GM18511 (cell line): ENCODE measurements around the gene INSR.
"Not testable (repeated sequence)": the region's sequence is repeated elsewhere in the genome, so short reads cannot be mapped to it uniquely, and the experiment has no call there.

Source experiments
- ATAC-seq: cut with Tn5 transposase; IDR thresholded peaks from one replicate; pipeline ENCODE4 v1.9.1; 2021; ENCODE audit warnings: mild to moderate bottlenecking, moderate library complexity; ENCODE audit not compliant: unreplicated experiment

INSR gene

GRCh38 chr19:7258840-7259395 lies 35.3 kb downstream of the INSR start:
- ATAC-seq = no peak

- no peak for ATAC-seq
Measured at GRCh38 chr19:7258041-7258839, 36.0 kb downstream of the INSR start.

GRCh38 chr19:7257148-7258040 lies 36.8 kb downstream of the INSR start:
- no peak for ATAC-seq

GRCh38 chr19:7255631-7256030 lies 38.6 kb downstream of the INSR start:
- ATAC-seq = no peak

GRCh38 chr19:7255119-7255518 lies 39.1 kb downstream of the INSR start:
- no peak for ATAC-seq

GRCh38 chr19:7254590-7254989 lies 39.6 kb downstream of the INSR start:
- ATAC-seq = no peak

GRCh38 chr19:7252364-7252763 lies 41.9 kb downstream of the INSR start:
- no peak for ATAC-seq

- ATAC-seq = no peak
Measured at GRCh38 chr19:7251494-7251893, 42.7 kb downstream of the INSR start.

- ATAC-seq = no peak
Measured at GRCh38 chr19:7250951-7251350, 43.3 kb downstream of the INSR start.

DNA sequence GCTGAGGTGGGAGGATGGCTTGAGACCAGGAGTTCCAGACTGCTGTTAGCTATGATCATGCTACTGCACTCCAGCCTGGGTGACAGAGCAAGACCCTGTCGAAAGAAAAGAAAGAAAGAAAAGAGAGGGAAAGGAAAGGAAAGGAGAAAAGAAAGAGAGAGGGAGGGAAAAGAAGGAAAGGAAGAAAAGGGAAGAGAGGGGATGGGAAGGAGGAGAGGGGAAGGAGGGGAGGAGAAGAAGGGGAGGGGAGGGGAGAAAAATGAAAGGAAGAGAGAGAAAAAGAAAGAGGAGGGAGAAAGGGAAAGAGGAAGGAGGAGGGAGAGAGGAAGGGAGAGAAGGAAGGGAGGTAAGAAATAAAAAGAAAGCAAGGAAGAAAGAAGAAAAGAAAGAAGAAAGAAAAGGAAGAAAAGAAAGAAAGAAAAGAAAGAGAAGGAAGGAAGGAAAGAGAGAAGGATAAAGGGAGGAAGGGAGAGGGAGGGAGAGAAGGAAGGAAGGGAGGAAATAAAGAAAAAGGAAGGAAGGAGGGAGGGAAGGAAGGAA lies 44.1 kb downstream of the INSR start:
- no peak for ATAC-seq

- ATAC-seq = no peak
Measured at GRCh38 chr19:7247155-7247554, 47.1 kb downstream of the INSR start.

- no peak for ATAC-seq
Measured at GRCh38 chr19:7246601-7247000, 47.6 kb downstream of the INSR start.

DNA sequence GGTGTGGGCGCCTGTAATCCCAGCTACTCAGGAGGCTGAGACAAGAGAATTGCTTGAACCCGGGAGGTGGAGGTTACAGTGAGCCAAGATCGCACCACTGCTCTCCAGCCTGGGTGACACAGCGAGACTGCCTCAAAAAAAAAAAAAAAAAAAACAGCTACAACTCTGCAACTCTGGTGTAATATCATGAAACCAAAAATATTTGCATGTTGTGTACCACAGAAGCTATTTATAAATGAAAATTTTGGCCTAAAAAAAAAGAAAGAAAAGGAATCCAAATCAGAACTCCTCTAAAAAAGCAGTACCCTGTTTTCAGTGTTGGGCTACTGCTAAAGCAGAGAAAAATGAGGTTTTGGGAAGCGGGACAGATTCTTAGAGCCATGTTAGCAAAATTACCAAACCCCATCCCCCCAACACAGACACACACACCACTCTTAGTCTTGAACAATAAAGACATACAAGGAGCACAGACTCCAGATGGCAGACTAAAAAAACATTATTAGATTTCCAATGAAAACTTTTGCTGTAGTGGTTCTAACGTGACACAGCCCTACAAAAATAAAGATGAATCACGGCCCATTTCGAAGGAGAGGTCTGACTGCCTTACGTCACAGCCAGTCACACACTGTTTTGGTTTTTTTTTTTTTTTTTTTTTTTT lies 51.5 kb downstream of the INSR start:
- ATAC-seq = no peak

DNA sequence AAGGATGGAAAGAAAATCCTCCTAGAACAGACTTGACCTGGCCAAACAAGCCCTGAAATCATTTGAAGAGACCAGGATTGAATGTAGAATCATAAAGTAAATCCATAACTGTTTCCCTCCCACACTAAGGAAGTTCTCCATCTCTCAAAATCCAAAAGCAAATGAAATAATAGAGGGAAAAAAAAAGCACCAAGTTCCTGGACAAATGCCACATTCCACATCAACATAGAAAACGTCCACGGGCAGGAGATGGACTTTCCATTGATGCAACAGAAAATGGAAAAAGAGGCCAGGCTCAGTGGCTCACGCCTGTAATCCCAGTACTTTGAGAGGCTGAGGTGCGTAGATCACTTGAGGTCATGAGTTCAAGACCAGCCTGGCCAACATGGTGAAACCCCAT lies 56.2 kb downstream of the INSR start:
- ATAC-seq = no peak

- no peak for ATAC-seq
Measured at GRCh38 chr19:7236153-7236552, 58.1 kb downstream of the INSR start.

DNA sequence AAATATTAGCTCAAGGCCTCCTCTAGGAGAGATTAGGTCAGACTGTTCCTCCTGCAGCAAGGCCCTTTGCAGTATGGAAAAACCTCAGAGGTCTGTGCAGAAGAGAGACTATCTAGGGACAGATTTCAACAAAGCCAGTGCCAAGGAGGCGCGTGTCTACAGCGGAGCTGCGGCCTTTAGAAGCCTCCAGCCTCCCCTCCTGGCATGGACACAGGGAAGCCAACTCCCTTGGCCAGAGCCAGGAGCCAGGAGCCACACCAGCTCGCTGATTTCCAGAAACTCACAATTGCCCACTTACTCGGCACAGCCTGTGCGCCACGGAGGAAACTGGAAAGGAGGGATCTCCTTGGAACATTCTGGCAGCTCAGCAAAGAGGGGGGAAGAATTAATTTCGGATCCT lies 63.4 kb downstream of the INSR start:
- ATAC-seq = no peak

GRCh38 chr19:7229735-7230134 lies 64.5 kb downstream of the INSR start:
- ATAC-seq = no peak

DNA sequence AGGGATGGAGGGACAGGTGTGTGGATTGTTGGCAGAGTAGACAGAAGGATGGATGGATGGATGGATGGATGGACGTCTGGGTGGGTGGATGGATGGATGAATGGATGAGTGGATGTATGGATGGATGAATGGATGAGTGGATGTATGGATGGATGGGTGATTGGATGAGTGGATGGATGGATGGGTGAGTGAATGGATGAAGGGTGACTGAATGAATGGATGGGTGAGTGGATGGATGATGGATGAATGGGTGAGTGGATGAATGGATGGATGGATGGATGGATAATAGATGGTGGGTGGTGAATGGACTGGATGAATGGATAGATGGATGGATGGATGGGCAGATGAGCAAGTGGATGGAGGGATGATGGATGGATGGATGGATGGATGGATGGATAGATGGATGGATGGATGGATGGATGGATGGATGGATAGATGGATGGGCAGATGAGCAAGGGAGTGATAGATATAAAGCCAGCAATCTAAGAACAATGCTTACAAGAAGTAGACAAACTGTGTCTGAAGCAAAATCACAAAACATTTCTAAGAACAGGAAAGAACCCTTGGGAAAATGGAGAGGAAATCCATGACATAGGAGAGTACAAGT lies 65.2 kb downstream of the INSR start:
- no peak for ATAC-seq

- no peak for ATAC-seq
Measured at GRCh38 chr19:7227735-7228134, 66.5 kb downstream of the INSR start.

- not testable (repeated sequence) for ATAC-seq
Measured at GRCh38 chr19:7227149-7227548, 67.1 kb downstream of the INSR start.

DNA sequence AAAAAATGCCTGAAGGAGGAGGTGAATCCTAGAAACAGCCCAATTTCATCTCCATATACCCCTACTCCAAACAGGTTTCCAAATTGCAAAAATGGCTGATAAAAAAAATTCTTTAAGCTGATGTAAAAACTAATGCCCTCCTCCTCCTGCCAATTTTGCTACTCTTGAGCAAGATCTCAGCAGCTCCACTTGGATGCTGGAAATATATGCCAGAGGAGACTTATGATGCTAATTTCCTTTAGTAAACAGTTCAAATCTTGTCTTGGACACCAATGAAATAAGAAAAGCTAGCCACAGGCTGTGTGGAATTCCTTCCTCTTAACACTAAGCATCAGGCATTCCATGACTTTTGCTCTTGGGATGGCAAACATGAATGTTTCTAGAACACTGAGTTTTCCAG lies 67.5 kb downstream of the INSR start:
- ATAC-seq = no peak
